ENCODE data around the gene SLC12A5. TPM values are rescaled to one million over a fixed set of nuclear protein-coding genes. Genes with fewer than 3 reads are reported as not detected.

SLC12A5 gene
- total and polyA plus RNA-seq, 9 of the 15 experiments (the other 6 are each of a cell fraction or from before 2014, with no cell fraction given), result 0.36 to 7.5 (median 2.1) TPM

GRCh38 chr20:45983279-45983743 lies 45.7 kb upstream of the SLC12A5 start (continued):
- TF ChIP-seq ZNF609 (CRISPR knock-in tag; IDR thresholded peaks at IDR 0.05; ENCODE audit: borderline replicate concordance) (no peak), ZC3H4 (CRISPR knock-in tag; IDR thresholded peaks at IDR 0.05; ENCODE audit: borderline replicate concordance) (no peak), E4F1 (CRISPR knock-in tag; IDR thresholded peaks at IDR 0.05; ENCODE audit: borderline replicate concordance) (no peak), EP300 (IDR thresholded peaks at IDR 0.05; ENCODE audit: low read length) (peak; percentile 68), CGGBP1 (CRISPR knock-in tag; IDR thresholded peaks at IDR 0.05) (no peak), PKNOX1 (IDR thresholded peaks at IDR 0.05) (peak; percentile 29; the same call in 1 of the 2 replicates), HMBOX1 (IDR thresholded peaks at IDR 0.05) (no peak), MAFF (IDR thresholded peaks at IDR 0.05; ENCODE audit: low read length) (no peak), ZNF592 (IDR thresholded peaks at IDR 0.05) (peak; percentile 76), RBM15 (IDR thresholded peaks at IDR 0.05; ENCODE audit: insufficient read depth, low read length) (no peak), PCBP1 (IDR thresholded peaks at IDR 0.05; ENCODE audit: low read depth, low read length, poor library complexity, severe bottlenecking) (no peak), NR2C1 (IDR thresholded peaks at IDR 0.05) (no peak), NR2C1 (tag; IDR thresholded peaks at IDR 0.05) (peak; percentile 32; the same call in 1 of the 2 replicates), NEUROD1 (IDR thresholded peaks at IDR 0.05; ENCODE audit: borderline replicate concordance, low read depth, low read length, partially characterized antibody) (no peak)

Measured in K562 (cell line).